Left lung (tissue), 10 donors: Measurements from ENCODE around the gene SND1. TPM values are rescaled to one million over a fixed set of nuclear protein-coding genes. Genes with fewer than 3 reads are reported as not detected.

Source experiments
- ATAC-seq: fragments of 200-7000 bp; cut with Tn5 transposase; one replicate; pipeline ENCODE4 v1.9.1; 2020; ENCODE audit warnings: moderate library complexity
- DNase-seq, 4 donors: peaks; one replicate each; pipeline ENCODE4 v3.0.0-alpha.2; 2013 to 2020
- H3K27ac ChIP-seq, 2 donors: fragments of 200-600 bp; sonication (generic) in 1 of 2; one replicate each; pipeline versions ENCODE4 v1.5.0 to v1.8.0; 2020 to 2021
- H3K27me3 ChIP-seq, 2 donors: fragments of 200-600 bp; sonication (generic) in 1 of 2; one replicate each; pipeline versions ENCODE4 v1.5.0 to v1.8.0; 2020 to 2021
- H3K36me3 ChIP-seq, 2 donors: fragments of 200-600 bp; sonication (generic) in 1 of 2; one replicate each; pipeline versions ENCODE4 v1.5.0 to v1.8.0; 2020 to 2021
- H3K4me1 ChIP-seq, 2 donors: fragments of 200-600 bp; one replicate each; pipeline ENCODE4 v1.8.0; 2021
- H3K4me3 ChIP-seq, 2 donors: fragments of 200-600 bp; sonication (generic) in 1 of 2; one replicate each; pipeline versions ENCODE4 v1.5.0 to v1.8.0; 2020 to 2021; ENCODE audit warnings: mild to moderate bottlenecking in 1 of 2
- H3K9me3 ChIP-seq, 2 donors: fragments of 200-600 bp; sonication (generic) in 1 of 2; one replicate each; pipeline versions ENCODE4 v1.5.0 to v1.8.0; 2020 to 2021
- intact Hi-C, 2 donors: fragments of 100-400 bp; cut with DNase I; formaldehyde crosslinking; loops; one replicate each; pipeline versions ENCODE4 v1.11.2 to v1.14.2; 2022
- polyA plus RNA-seq, 6 donors: library from polyadenylated mRNA; unstranded; fragments of 120-200 nt; gene quantifications; one replicate each; pipeline ENCODE4 v1.2.1, GENCODE V29; 2013; ENCODE audit not compliant: insufficient read length in 6 of 6
- total RNA-seq, 2 donors: library from RNA; stranded (reverse); fragmentation: NEBNext Ultra II Directional; extraction: Animal tissue kit (Norgen Biotek cat#: 25700); gene quantifications; one replicate each; pipeline ENCODE4 v1.2.1, GENCODE V29; 2021
- TF ChIP-seq, protein P1 (sequence below), 2 donors: fragments of 200-600 bp; sonication (generic) in 1 of 2; IDR thresholded peaks; one replicate each; pipeline versions ENCODE4 v1.5.0 to v1.8.0; 2021; ENCODE audit warnings: antibody characterized with exemption in 2 of 2
- donor health status: DM: no; HTN: yes; CAD: no.
- donor health status: DM: no; HTN: no; CAD: no.

Gene SND1
- total and polyA plus RNA-seq, 8 donors = 141 to 229 (median 156) TPM

DNA sequence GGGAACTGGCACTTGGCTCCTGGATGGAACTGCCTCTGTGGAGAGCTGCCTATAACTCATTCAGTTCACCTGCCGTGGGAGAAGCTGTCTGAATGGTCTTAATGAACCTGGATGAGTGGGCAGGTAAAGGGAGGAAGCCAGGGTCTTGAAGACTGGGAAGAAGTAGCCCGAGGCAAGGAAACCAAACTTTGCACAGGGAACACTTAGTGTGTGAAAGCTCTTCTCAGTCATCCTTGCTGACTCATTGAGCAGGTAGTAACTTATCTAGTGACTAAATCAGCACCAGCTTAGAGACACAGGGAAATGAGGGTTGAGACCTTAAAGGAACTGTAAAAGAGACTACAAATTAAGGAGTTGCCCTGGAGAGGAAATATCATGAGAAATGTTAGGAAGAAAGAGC is 369.4 kb downstream of the SND1 start:
- H3K9me3 ChIP-seq = no peaks in the 10 kb centered on the region
- DNase-seq = no peak
- peaks cover 0 to 16% of the 10 kb centered on the region in 2 donors for H3K36me3 ChIP-seq
- peaks cover 25 to 78% of the 10 kb centered on the region in 2 donors for H3K4me1 ChIP-seq
- no peak for ATAC-seq
- no peak overlapping the region for H3K4me3 ChIP-seq
- H3K27ac ChIP-seq = no peak overlapping the region
- no peaks in the 10 kb centered on the region for H3K27me3 ChIP-seq
- TF ChIP-seq, protein P1, sequence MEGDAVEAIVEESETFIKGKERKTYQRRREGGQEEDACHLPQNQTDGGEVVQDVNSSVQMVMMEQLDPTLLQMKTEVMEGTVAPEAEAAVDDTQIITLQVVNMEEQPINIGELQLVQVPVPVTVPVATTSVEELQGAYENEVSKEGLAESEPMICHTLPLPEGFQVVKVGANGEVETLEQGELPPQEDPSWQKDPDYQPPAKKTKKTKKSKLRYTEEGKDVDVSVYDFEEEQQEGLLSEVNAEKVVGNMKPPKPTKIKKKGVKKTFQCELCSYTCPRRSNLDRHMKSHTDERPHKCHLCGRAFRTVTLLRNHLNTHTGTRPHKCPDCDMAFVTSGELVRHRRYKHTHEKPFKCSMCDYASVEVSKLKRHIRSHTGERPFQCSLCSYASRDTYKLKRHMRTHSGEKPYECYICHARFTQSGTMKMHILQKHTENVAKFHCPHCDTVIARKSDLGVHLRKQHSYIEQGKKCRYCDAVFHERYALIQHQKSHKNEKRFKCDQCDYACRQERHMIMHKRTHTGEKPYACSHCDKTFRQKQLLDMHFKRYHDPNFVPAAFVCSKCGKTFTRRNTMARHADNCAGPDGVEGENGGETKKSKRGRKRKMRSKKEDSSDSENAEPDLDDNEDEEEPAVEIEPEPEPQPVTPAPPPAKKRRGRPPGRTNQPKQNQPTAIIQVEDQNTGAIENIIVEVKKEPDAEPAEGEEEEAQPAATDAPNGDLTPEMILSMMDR (IDR thresholded peaks at IDR 0.05) = no peak
- intact Hi-C loops = no loop called here

DNA sequence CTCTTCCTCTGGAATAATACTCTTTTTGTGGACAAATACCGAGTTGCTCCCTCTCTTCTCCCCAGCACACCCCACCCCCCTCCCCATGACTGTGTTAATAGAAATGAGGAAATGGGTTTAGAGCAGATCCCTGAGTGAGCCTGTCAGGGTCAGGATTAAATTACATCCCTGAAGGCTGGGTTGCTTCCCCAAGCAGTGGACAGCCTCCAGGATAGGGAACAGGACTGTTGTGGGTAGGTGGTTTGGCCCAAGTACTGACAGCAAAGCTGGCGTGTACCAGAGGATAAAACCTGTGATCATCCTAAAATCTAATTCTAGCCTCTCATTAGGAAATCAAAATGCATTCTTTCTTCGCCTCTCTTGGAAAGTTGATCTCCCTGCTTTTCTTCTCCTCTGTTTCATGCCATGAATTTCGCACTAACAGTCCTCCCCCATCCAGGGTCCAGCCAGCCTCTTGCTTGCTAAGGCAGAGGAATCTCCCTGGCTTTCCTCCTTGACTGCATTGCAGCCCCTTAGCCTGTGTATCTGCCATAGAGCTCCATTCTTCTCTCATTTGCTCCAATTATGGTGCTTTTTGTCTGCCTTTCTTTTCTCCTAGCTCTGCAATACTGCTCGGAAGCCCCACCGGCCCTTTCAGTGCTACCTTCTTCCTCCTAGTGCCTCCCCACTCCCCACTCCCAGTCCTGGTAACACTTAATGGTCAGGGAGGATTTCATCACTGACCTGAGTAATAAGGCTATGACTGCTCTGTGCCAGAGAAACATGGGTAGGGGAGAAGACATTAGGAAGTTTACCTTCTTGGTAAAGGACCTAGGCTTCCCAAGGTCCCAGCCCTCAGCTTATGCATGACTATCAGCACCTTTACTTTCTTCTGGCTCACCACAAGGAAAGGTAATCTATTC is 370.9 kb downstream of the SND1 start:
- peaks cover 0 to 16% of the 10 kb centered on the region in 2 donors for H3K36me3 ChIP-seq
- no peaks in the 10 kb centered on the region for H3K27me3 ChIP-seq
- TF ChIP-seq, protein P1 (IDR thresholded peaks at IDR 0.05) = no peak
- no peaks in the 10 kb centered on the region for H3K9me3 ChIP-seq
- no peak overlapping the region for H3K4me3 ChIP-seq
- DNase-seq = no peak
- H3K27ac ChIP-seq = peak overlapping the region; percentile 37 to 40
- H3K4me1 ChIP-seq = peaks cover 18 to 78% of the 10 kb centered on the region in 2 donors
- intact Hi-C loops = no loop called here
- peak; percentile 30 for ATAC-seq

DNA sequence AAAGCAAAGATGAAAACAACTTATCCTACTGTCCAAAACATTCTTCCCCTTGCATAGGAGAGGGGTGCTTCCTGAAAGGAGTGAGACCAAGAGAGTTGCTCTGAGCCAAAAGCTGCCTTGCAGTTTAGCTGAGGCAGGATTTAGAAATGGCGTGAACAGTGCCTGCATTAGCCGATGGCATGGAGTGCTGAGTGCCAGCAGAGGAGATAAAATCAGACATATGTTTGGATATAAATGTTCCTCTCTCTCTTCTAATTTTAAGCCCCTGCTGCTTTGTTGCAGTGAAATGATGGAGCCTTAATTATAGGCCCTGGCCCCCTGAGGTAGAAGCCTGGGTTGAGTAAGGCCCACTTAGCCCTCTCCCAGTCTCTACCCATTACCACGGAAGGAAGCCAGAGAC is 372.2 kb downstream of the SND1 start:
- TF ChIP-seq, protein P1 (IDR thresholded peaks at IDR 0.05) = no peak
- DNase-seq = no peak
- H3K4me1 ChIP-seq = peaks cover 13 to 78% of the 10 kb centered on the region in 2 donors
- H3K4me3 ChIP-seq = no peak overlapping the region
- H3K27me3 ChIP-seq = no peaks in the 10 kb centered on the region
- ATAC-seq = no peak
- no peaks in the 10 kb centered on the region for H3K9me3 ChIP-seq
- intact Hi-C loops = no loop called here
- peaks cover 0 to 22% of the 10 kb centered on the region in 2 donors for H3K36me3 ChIP-seq
- H3K27ac ChIP-seq = no peak overlapping the region

DNA sequence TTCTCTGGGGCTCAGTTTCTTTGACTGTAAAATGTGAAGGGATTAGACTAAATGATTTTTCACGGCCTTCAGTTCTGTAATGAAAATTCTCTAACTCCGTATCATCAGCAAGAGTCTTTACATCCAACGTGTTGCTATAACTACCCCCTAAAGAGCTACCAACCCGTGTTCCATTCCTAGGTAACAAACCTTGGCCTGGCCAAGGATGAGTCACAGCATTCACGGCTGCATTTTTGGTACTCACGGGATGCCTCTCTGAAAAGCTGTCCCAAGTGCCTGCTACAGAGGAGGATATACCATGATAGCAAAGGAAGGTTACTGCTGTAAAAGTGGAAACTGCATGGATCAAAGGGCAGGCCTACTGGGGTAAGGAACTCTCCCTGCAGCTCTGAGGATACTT is 373.4 kb downstream of the SND1 start:
- Histone ChIP-seq H3K9me3 (no peaks in the 10 kb centered on the region), H3K27ac (peak overlapping the region in 1 of 2 donors; percentile 71), H3K4me3 (no peak overlapping the region), H3K36me3 (peaks cover 0 to 20% of the 10 kb centered on the region in 2 donors), H3K27me3 (no peaks in the 10 kb centered on the region), H3K4me1 (peaks cover 13 to 88% of the 10 kb centered on the region in 2 donors)
- DNase-seq (no peak), ATAC-seq (no peak)
- intact Hi-C loops = no loop called here
- TF ChIP-seq, protein P1 (IDR thresholded peaks at IDR 0.05) = no peak

DNA sequence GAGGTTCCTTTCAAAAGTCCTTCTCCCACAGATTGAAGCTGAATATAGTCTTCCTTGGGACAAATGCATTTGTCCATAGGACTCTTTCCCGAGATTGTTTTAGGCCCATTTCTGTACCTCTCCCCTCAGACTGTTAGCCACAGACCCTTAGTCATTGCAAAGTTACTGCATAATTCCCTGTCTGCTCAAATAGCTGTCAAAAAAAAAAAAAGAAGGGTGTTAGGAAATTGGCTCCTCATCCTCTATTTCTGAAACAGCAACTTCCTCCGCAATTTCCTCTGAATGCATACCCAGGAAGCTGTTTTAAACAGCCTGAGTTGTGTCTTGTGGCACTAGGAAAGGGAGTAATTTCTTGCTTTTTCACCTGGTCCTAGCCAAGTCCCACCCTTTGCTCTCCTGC is 373.8 kb downstream of the SND1 start:
- Histone ChIP-seq H3K9me3 (no peaks in the 10 kb centered on the region), H3K27ac (peak overlapping the region in 1 of 2 donors; percentile 71), H3K36me3 (peaks cover 0 to 15% of the 10 kb centered on the region in 2 donors), H3K4me3 (no peak overlapping the region), H3K27me3 (no peaks in the 10 kb centered on the region), H3K4me1 (peaks cover 15 to 92% of the 10 kb centered on the region in 2 donors)
- ATAC-seq (no peak), DNase-seq (no peak)
- TF ChIP-seq, protein P1 (IDR thresholded peaks at IDR 0.05) = no peak
- intact Hi-C loops = no loop called here
